PFSK-1 (cell line): ENCODE measurements around the gene TOR2A.

Experiments used
- FOXP2 ChIP-seq: optimal IDR thresholded peaks from 2 replicates; pipeline ENCODE3; 2011; ENCODE audit warnings: borderline replicate concordance, control low read depth, inconsistent platforms; ENCODE audit not compliant: insufficient read depth; ENCODE audit errors: extremely low read length, extremely low read depth
- POLR2AphosphoS5 ChIP-seq: IDR thresholded peaks from 2 replicates; pipeline ENCODE4 v1.6.1; 2012; ENCODE audit warnings: low read depth, mild to moderate bottlenecking, control low read depth, low read length, moderate library complexity
- SIN3A ChIP-seq: IDR thresholded peaks from 2 replicates; pipeline ENCODE4 v1.6.1; 2012; ENCODE audit warnings: mild to moderate bottlenecking, low read length, moderate library complexity, borderline replicate concordance; ENCODE audit not compliant: insufficient read depth
- TAF1 ChIP-seq: IDR thresholded peaks from 2 replicates; pipeline ENCODE4 v1.6.1; 2012; ENCODE audit warnings: low read length, control low read depth, borderline replicate concordance; ENCODE audit not compliant: insufficient read depth
- TF ChIP-seq, protein P1 (sequence below), 2 experiments: IDR thresholded peaks; 2 replicates each; pipeline versions ENCODE4 v1.6.1 to v1.8.0; 2011 to 2012; ENCODE audit warnings: low read depth in 2 of 2, low read length in 2 of 2, control low read depth in 1 of 2, inconsistent platforms in 1 of 2, mild to moderate bottlenecking in 1 of 2, moderate library complexity in 1 of 2; ENCODE audit not compliant: insufficient read depth in 1 of 2

TOR2A gene

DNA sequence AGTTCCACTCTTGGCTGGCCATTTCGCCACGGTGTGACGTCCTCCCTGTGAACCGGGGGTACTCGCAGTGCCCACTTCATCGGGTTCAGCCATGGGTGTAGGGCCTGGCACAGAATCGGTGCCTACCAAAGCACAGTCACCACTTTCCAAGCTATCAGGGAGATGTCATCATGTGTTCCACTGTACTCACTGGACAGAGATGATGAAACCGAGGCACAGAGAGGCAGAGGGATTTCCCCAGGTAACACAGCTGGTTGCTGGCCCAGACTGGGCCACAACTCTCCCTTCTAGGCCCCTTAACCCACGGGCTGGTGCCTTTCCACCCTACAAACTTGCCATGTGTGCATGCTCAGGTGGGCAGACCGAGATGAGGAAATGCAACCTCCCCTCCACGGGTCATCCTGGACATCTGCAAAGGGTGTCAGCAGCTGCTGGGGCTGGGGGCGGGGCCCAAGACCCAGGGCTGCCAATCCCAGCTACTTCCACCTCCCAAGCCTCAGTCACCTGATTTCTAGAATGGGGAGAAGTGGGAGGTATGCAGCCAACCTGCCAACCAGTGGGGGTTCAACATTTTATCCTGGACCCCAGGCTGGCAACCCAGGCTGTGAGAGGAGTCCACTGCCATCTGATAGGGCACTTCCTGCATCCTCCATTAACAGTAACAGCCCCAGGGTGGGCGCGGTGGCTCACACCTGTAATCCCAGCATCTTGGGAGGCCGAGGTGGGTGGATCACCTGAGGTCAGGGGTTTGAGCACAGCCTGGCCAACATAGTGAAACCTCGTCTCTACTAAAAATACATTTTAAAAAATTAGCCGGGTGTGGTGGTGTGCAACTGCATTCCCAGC, 44.3 kb upstream of the TOR2A start:
- TF ChIP-seq POLR2AphosphoS5 (no peak), FOXP2 (no peak), TAF1 (no peak), SIN3A (no peak)
- TF ChIP-seq, protein P1, sequence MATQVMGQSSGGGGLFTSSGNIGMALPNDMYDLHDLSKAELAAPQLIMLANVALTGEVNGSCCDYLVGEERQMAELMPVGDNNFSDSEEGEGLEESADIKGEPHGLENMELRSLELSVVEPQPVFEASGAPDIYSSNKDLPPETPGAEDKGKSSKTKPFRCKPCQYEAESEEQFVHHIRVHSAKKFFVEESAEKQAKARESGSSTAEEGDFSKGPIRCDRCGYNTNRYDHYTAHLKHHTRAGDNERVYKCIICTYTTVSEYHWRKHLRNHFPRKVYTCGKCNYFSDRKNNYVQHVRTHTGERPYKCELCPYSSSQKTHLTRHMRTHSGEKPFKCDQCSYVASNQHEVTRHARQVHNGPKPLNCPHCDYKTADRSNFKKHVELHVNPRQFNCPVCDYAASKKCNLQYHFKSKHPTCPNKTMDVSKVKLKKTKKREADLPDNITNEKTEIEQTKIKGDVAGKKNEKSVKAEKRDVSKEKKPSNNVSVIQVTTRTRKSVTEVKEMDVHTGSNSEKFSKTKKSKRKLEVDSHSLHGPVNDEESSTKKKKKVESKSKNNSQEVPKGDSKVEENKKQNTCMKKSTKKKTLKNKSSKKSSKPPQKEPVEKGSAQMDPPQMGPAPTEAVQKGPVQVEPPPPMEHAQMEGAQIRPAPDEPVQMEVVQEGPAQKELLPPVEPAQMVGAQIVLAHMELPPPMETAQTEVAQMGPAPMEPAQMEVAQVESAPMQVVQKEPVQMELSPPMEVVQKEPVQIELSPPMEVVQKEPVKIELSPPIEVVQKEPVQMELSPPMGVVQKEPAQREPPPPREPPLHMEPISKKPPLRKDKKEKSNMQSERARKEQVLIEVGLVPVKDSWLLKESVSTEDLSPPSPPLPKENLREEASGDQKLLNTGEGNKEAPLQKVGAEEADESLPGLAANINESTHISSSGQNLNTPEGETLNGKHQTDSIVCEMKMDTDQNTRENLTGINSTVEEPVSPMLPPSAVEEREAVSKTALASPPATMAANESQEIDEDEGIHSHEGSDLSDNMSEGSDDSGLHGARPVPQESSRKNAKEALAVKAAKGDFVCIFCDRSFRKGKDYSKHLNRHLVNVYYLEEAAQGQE (IDR thresholded peaks at IDR 0.05; ENCODE audit: insufficient read depth in 1 of 2, low read depth in 2 of 2, low read length in 2 of 2), result no peak

DNA sequence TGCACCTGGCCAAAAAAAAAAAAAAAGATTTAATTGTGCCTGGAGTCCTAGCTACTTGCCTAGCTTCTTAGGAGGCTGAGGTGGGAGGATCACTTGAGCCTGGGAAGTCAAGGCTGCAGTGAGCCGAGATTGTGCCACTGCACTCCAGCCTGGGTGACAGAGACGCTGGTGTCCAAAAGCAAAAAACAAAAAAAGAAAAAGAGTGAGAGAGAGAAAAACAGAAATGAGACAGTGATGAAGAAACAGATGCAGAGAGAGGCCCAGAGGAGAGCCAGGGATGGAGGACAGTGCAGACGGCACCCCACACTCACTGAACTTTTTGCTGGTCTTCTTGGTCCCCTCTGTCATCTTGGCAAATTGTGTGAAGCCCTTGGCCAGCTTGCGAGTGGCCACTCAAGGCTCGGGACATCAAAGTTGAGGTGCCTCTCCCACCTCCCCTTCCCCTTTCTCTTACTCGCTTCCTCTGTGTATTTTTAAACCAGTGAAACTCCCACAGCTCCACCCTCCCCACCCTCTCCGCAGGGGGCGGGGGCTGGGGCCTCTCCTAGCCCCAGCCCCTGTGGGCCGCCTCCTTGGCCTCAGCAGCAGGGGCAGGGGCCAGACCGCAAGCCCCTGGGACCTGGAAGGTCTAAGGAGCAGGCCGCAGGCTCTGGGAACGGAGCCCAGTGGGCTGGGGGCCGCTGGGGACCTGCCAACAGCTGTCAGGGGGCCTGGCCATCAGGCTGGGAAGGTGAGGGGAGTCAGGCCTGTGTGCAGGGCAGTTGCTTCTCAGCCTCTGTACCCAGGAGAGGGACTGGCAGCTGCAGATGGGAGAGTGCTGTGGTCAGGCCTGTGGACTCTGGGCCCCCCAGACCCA, 43.4 kb upstream of the TOR2A start, which contains the start of gene SH2D3C:
Gene SH2D3C (minus strand): TSS at position 387 of the 856 bp plus-strand sequence. CDS start 39 bp downstream, at position 348.
- TF ChIP-seq FOXP2 (no peak), SIN3A (no peak), POLR2AphosphoS5 (no peak), TAF1 (no peak)
- TF ChIP-seq, protein P1 (IDR thresholded peaks at IDR 0.05; ENCODE audit: insufficient read depth in 1 of 2, low read depth in 2 of 2, low read length in 2 of 2), result no peak

DNA sequence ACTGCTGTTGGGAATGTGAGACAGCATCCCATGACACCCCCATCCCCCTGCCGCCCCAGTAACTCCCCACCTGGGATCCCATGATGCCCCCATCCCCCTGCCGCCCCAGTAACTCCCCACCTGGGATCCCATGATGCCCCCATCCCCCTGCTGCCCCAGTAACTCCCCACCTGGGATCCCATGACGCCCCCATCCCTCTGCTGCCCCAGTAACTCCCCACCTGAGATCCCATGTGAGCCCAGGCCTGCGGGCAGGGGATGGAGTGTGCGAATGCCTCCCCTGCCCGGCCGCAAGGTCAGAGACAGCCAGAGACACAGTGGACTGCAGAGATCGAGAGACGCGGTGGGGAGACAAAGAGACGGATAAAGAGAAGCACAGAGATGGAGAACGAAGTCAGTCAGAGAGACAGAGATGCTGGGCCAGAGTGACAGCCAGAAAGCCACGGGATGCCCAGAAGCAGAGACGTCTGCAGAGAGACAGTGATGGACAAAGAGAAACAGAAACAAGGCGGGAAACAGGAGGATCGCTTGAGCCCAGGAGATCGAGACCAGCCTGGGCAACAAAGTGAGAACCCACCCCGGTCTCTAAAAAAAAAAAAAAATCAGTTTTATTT, 42.4 kb upstream of the TOR2A start:
- TF ChIP-seq POLR2AphosphoS5, result no peak
- TF ChIP-seq TAF1, result no peak
- TF ChIP-seq, protein P1 (IDR thresholded peaks at IDR 0.05; ENCODE audit: insufficient read depth in 1 of 2, low read depth in 2 of 2, low read length in 2 of 2), result no peak
- no peak for TF ChIP-seq FOXP2
- TF ChIP-seq SIN3A, result no peak

DNA sequence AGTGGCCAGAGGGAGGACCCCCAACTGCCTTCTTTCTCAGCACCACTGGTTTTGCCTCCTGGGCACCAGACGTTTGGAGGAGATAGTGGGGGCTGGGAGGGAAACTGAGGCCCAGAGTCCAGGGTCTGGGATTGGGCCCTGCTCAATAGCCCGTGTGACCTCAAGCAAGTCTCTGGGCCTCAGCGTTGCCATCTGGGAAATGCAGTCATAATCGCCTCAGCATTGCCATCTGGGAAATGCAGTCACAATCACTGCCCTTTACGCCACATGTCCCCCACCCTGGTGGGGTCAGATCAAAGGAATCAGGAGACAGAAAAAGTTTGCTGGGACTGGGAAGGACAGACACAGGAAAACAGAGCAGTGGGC, 41.8 kb upstream of the TOR2A start:
- TF ChIP-seq FOXP2 (no peak), TAF1 (no peak), SIN3A (no peak), POLR2AphosphoS5 (no peak)
- TF ChIP-seq, protein P1 (IDR thresholded peaks at IDR 0.05; ENCODE audit: insufficient read depth in 1 of 2, low read depth in 2 of 2, low read length in 2 of 2), result no peak
